GM21528 (cell line): ENCODE data around the gene MATCAP1.

ENCODE experiments used
- ATAC-seq: cut with Tn5 transposase; IDR thresholded peaks from one replicate; pipeline ENCODE4 v1.9.1; 2021; ENCODE audit warnings: mild to moderate bottlenecking, moderate library complexity; ENCODE audit not compliant: unreplicated experiment, low FRiP score

MATCAP1 gene

DNA sequence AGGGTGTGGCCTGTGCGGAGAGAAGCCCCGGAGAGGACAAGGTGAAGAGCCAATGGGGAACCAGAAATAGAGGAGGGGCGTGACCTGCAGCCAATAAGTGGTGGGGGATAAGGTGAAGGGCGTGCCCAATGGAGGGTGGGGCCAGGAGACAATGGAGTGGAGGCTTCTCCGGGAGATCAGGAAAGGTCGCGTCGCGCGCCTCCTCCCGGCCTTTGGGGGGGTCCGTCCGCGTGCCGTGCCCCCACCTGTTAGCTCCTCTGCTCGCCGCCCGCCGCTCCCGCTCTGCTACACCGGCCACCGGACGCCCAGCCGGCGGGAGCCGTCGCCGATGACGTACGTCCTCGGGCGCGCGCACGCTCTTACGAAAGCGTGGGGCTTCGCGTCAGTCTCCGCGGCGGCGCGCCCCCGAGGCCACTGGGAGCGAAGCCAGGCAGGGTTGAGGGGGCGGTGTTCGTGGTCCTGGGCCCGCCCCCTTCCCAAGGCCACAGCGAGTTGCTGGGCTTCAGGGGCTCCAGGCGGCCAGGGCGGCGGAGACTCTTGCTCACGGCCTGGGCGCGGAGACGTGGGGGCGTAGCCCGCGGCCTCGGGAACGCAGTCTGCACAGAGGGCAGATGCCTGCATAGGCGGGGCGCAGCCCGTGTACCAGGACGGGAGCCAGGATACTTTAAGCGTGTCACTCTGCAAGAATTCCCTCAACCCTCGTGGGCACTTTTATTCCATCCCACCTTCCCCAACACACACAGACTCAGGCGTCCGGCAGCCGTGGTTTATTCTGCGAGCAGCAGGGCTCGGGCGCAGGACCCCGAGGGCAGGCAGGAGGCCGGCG lies at the start of gene MATCAP1:
Gene MATCAP1, minus strand, starts transcription at position 337 of the 826 bp plus-strand sequence. CDS start 3,353 bp downstream, outside the sequence.
- ATAC-seq = peak; percentile 91

- no peak for ATAC-seq
These were observed 47.3 kb upstream of the MATCAP1 start for GRCh38 chr16:67230809-67231660.

GRCh38 chr16:67229906-67230808 lies 46.4 kb upstream of the MATCAP1 start:
- no peak for ATAC-seq

- no peak for ATAC-seq
These were observed 45.1 kb upstream of the MATCAP1 start for GRCh38 chr16:67228905-67229304.

DNA sequence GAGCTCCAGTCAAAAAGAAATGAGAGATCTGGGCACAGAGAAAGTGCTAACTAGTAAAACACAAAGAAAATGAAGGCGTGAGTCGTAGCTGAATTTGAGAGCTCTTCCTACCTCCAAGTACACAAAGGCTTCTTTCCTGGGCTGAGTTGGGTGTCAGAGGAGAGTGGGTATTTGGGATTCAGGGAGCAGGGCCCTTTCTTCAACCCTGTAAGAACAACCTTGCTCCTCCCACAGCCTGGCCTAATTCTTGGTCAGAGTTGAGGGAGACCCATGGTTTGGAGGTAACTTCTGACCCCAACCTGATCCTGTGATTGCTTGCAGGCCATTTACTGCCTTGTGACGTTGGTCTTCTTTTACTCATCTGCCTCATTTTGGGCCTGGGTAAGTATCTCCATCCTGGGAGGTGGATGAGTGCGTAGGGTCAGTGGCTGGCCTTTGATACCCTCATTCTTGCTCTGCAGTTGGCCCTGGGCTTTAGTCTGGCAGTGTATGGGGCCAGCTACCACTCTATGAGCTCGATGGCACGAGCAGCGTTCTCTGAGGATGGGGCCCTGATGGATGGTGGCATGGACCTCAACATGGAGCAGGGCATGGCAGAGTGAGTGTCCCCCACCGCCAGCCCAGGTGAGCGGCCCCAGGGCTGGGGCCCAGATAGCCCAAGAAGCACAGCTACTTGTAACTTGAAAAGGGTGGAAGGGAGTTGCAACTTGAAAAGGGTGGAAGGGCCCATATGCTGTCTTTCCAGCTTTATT lies 44.4 kb upstream of the MATCAP1 start:
- ATAC-seq = no peak

DNA sequence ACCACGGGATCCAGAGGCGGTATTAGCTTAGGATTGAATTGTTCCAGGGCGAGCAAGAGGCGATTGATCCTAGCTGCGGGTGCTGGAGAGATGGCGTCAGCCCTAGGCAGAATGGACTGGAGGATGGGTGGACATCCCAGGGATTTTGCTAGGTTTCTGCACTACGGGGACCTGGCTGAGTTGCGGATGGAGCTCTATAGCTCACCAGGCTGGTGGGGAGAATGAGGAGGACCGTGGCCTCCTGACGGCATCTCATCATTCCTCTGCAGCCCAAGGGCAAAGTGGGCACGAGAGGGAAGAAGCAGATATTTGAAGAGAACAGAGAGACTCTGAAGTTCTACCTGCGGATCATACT lies 43.8 kb upstream of the MATCAP1 start:
- no peak for ATAC-seq

GRCh38 chr16:67226804-67227566 lies 43.2 kb upstream of the MATCAP1 start, which contains the start of gene TMEM208:
Gene TMEM208 (plus strand): TSS chr16:67227130. CDS start chr16:67227219, 89 bp downstream.
- peak; percentile 84 for ATAC-seq

DNA sequence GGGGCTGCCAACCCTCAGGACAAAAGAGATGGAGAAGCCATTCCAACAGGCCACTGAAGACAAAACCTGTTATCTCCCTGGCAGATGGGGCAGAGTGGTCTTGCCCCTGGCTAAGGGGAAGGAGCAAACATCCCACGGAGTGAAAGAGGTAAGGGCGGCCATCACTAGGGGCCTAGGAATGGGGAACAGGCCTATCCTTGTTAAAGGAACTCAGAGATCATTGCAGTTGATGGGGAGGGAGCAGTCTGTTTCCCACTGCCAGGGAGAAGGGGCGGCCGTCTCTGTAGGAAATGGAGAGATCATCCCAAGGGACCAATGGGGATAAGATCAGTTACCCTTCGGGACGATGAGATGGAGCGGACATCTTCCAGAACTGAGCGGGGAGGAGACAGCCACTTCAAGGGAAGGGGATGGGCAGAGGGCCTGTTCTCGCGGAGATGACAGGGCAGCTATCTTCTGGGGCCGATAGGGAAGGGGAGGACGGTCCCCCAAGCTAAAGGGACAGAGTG lies 42.6 kb upstream of the MATCAP1 start:
- ATAC-seq = no peak

- ATAC-seq = no peak
These were observed 40.2 kb upstream of the MATCAP1 start for GRCh38 chr16:67223992-67224391.

GRCh38 chr16:67216612-67217490 lies 33.1 kb upstream of the MATCAP1 start:
- no peak for ATAC-seq

DNA sequence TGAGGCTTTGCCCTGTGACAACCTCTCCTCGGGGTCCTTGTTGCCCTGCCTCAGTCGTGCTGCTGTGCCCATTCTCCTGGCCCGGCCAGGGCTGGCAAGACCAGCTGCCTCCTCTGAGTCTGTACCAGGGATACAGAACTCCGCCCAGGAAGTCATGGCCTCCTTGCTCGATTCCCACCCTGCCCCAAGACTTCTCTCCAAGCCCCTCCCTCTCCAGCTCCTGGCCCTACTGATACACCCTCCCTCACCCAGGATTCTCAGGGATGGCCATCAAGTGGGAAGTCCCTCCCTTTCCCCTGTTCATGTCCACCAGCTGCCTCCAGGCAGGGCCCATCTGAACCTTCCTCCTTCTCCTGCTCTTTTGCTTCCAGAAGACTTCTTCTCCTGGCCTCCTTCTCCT lies 31.9 kb upstream of the MATCAP1 start:
- ATAC-seq = no peak

- no peak for ATAC-seq
These were observed 29.6 kb upstream of the MATCAP1 start for GRCh38 chr16:67213197-67214019.

GRCh38 chr16:67212766-67213165 lies 29.0 kb upstream of the MATCAP1 start:
- ATAC-seq = no peak

GRCh38 chr16:67211674-67212073 lies 27.9 kb upstream of the MATCAP1 start:
- ATAC-seq = no peak

DNA sequence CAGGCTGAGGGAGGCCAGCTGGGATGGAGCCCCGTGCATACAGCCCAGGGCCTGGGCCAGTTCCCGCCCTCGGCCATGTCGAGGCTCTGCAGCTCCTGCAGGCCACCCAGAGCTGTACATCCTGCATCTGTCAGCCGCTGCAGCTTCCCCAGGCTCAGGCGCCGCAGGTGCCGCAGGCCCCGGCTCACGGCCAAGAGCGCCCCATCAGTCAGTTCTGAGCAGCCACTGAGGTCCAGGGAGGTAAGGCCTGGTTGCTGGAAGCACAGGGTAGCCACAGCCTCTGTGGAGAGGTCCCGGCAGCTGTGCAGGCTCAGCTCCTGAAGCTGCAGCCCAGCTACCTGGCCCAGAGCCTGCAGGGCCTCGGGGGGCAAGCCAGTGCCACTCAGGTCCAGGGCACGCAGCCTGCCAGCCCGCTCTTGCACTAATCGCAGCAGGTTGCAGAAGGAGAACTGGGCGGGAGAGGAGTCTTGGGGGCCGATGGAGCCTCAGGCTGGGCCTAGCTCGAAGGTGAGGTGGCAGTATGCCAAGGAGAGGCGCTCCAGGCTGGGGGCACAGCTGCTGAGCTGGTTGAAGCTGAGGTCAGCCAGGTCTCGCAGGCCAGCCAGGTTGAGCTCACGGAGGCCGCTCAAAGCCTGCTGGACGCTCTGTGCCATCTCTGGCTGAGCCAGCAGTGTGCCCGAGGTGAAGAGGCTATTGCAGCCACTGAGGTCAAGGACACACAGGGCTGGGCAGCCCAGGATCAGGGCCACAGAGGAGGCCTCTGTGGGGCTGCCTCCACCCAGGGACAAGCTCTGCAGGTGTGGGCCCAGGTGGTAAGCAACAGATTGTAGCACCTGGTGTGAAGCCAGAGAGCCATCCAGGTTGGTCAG lies 26.5 kb upstream of the MATCAP1 start:
- ATAC-seq = no peak

- ATAC-seq = no peak
These were observed 25.8 kb upstream of the MATCAP1 start for GRCh38 chr16:67209565-67209964.
